Measurements from ENCODE around the gene ILK.
A peak's percentile ranks its signal among the peaks of the same experiment; 100 is the strongest.

Gene ILK

GRCh38 chr11:6574816-6575715 lies 28.5 kb upstream of the ILK start:
- no peak for DNase-seq (ENCODE audit: low read depth)

- DNase-seq (ENCODE audit: low read depth): peak; percentile 40
Observed at GRCh38 chr11:6576471-6577373, 26.9 kb upstream of the ILK start.

- DNase-seq (ENCODE audit: low read depth): no peak
Observed at GRCh38 chr11:6578134-6578533, 25.4 kb upstream of the ILK start.

DNA sequence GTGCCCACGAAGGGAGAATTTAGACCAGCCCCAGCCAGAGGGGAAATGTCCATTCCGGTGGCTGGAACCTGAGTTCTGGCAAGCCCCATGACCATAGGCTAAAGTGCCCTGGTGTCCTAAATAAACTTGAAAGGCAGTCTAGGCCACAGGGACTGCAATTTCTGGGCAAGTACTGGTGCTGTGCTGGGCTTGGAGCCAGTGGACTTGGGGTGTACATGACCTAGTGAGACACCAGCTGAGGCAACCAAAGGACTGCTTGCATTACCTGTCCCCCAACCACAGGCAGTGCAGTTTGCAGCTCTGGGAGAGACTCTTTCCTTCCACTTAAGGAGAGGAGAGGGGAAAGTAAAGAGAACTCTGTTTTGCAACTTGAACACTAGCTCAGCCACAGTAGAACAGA lies 23.9 kb upstream of the ILK start:
- no peak for DNase-seq (ENCODE audit: low read depth)

GRCh38 chr11:6583584-6583983 lies 20.0 kb upstream of the ILK start:
- DNase-seq (ENCODE audit: low read depth): no peak

DNA sequence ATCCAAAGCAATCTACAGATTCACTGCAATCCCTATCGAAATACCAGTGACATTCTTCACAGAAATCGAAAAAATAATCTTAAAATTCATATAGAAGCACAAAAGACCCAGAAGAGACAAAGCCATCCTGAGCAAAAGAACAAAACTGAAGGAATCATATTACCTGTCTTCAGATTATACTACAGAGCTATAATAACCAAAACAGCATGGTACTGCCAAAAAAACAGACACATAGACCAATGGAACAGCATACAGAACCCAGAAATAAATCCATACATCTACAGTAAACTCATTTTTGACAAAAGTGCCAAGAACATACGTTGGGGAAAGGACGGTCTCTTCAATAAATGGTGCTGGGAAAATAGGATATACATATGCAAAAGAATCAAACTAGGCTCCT lies 19.0 kb upstream of the ILK start:
- no peak for DNase-seq (ENCODE audit: low read depth)

GRCh38 chr11:6586434-6587359 lies 16.9 kb upstream of the ILK start:
- DNase-seq (ENCODE audit: low read depth): no peak

- DNase-seq (ENCODE audit: low read depth): no peak
Observed at GRCh38 chr11:6587360-6587953, 16.1 kb upstream of the ILK start.

DNA sequence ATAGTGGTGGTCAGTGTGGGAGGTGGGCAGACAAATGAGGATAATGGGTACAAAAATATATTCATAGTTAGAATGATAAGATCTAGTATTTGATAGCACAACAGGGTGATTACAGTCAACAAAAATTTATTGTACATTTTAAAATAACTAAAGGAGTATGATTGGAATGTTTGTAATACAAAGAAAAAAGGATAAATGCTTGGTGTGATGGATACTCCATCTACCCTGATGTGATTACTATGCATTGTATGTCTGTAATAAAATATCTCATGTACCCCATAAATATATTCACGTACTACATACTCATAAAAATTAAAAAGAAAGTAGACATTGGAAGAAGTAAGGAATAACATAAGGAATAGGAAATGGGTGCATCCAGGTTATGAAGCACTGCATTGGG lies 15.6 kb upstream of the ILK start:
- no peak for DNase-seq (ENCODE audit: low read depth)

- DNase-seq (ENCODE audit: low read depth): no peak
Observed at GRCh38 chr11:6594142-6594768, 9.3 kb upstream of the ILK start.

GRCh38 chr11:6596239-6596877 lies 7.2 kb upstream of the ILK start:
- DNase-seq (ENCODE audit: low read depth): no peak

DNA sequence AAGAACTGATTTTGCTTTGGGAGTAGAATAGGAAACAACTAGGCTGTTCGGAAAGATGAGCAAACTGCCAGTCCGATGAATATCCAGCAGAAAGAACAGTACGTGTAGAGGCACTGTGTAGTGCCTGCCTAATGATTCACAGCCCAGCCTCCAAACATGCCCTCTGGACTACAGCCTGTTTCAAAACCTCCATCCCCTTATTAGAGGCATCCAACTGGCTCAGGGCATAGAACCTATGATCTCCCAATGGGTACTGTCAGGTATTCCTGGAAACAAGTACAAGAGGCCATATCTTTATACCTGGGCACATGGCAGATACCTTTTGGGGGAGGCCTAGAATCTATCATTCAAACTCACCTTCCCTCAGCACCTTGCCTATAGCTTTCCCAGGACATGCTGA lies 5.0 kb upstream of the ILK start:
- DNase-seq (ENCODE audit: low read depth): no peak

DNA sequence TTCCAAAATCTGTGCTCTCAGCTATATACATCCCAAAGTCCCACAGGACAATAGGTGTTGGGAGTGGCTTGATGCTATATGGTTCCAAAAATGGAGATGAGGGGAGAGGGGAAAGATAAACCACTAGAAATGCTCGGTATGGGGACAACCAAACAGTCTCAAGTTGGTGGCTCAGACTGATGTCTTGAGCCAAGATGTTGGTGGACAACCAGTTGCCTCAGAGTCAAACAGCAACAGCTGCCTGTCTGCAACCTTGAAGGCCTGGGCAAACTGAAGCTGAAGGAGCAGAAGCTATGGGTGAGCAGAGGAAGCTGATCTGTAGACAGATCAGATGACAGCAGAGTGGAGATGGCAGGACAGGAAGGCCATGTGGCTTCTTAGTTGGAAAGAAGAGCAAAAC lies 4.1 kb upstream of the ILK start:
- no peak for DNase-seq (ENCODE audit: low read depth)

DNA sequence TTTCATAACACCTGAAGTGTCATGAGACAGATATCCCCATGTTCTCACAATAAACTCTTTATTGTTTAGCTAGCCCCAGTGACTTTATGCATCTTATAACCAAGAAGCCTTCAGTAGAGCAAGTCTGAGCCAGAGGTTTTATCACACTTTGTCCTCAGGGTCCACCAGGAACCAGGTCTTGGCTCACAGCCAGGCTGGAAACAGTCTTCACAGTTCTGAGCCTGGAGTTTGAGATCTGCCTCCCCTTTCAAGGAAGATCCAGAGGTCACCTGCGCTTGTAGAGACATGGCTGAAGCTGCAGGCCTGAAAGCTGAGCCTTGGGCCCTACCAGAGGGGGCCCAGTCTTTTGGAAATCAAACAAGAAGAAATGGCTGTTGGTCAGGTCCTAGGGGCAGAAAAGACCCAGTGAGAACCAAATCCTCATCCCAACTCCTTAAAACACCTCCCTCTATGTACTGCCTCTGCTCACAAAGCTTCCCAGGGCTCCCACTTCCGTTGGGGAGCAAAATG lies 3.6 kb upstream of the ILK start:
- no peak for DNase-seq (ENCODE audit: low read depth)

DNA sequence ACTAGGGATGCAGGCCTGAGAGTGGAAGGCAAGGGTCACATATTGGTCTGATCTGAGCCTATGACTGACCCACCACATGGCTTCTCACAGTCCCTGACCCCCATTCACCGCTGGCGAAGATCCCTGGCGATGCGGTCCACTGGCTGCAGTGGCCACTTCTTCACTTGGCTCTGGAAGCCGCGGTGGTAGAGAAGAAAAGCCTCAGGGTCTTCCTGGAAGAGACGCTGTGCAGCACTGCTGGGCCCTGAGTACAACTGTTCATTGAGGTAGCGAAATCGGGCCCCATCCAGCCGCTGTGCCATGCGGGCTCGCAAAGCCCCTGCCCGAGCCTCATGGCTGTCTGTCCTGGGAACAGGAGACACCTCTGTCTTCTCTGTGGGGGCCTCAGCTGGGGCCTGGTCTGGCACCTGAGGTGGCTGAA lies 2.5 kb upstream of the ILK start:
- no peak for DNase-seq (ENCODE audit: low read depth)

GRCh38 chr11:6602096-6602940 lies 1.3 kb upstream of the ILK start:
- no peak for DNase-seq (ENCODE audit: low read depth)

DNA sequence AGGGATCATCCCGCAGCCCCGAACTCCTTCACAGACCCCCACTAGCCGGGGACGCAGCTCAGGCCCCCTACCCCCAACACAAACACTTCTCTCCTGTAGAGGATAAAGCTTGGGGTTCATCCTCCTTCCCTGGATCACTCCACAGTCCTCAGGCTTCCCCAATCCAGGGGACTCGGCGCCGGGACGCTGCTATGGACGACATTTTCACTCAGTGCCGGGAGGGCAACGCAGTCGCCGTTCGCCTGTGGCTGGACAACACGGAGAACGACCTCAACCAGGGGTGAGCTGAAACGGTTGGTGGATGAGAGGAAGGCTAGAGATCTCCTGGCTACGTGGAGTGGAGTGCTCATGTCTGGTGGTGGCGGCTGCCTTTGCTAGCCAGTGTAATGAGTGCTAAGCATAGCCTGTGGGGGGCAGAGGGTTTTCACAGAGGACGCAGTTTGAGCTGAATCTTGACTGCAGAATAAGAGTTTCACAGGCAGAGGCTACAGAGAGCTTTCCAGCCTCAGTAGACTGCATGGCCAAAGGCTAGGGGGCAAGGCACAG lies 580 bp downstream of the ILK start:
- no peak for DNase-seq (ENCODE audit: low read depth)

DNA sequence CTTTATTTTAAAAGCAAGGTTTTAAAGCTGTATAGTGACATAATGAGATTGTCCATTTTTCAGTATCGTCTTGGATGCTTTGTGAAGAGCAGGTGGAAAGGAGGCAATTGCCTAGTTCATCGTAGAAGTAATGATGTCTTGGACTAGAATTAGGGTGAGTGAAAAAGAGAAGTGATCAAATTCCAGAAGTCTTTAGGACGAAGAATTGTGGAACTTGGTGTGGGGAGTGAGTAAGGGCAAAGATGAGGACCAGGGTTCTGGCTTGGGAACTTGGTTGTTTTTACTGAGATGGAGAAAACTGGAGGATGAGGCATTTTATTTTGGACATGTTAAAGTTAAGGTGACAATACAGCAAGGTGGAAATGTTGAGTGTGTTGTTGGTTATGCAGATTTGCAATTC lies 1.2 kb downstream of the ILK start:
- DNase-seq (ENCODE audit: low read depth): no peak

All from HS-5 (cell line).